Astrocyte (in vitro differentiated cells and primary cell): ENCODE results near the gene IGF2BP3. TPM values are rescaled to one million over a fixed set of nuclear protein-coding genes. Genes with fewer than 3 reads are reported as not detected.

Source experiments
- DNase-seq: peaks from one replicate; pipeline ENCODE4 v3.0.0-alpha.2; 2010; ENCODE audit warnings: low read depth
- FAIRE-seq: peaks from 2 replicates; lab custom pipeline; 2011; peaks lifted over from hg19 to GRCh38; lab: Jason Lieb, UNC
- H2AFZ ChIP-seq: 2 replicates; pipeline ENCODE4 v1.6.0; 2012; ENCODE audit warnings: low read depth, low read length, inconsistent platforms
- H3K27ac ChIP-seq: 2 replicates; pipeline ENCODE4 v1.5.1; 2011; ENCODE audit warnings: low read depth, low read length, inconsistent platforms
- H3K27me3 ChIP-seq: 2 replicates; pipeline ENCODE4 v1.6.0; 2011; ENCODE audit warnings: low read length, inconsistent platforms; ENCODE audit not compliant: insufficient read depth
- H3K36me3 ChIP-seq: 2 replicates; pipeline ENCODE4 v1.5.1; 2011; ENCODE audit warnings: low read length, inconsistent platforms; ENCODE audit not compliant: insufficient read depth
- H3K4me1 ChIP-seq: 2 replicates; pipeline ENCODE4 v1.5.1; 2011; ENCODE audit warnings: low read length, inconsistent platforms; ENCODE audit not compliant: insufficient read depth
- H3K4me2 ChIP-seq: 2 replicates; pipeline ENCODE4 v1.6.0; 2012; ENCODE audit warnings: low read length, inconsistent platforms
- H3K4me3 ChIP-seq: 2 replicates; pipeline ENCODE4 v1.5.1; 2011; ENCODE audit warnings: low read depth, mild to moderate bottlenecking, low read length, inconsistent platforms; ENCODE audit not compliant: insufficient read depth
- H3K79me2 ChIP-seq: 2 replicates; pipeline ENCODE4 v1.6.0; 2012; ENCODE audit warnings: mild to moderate bottlenecking, low read length, inconsistent platforms; ENCODE audit not compliant: insufficient read depth
- H3K9ac ChIP-seq: 2 replicates; pipeline ENCODE4 v1.6.0; 2012; ENCODE audit warnings: mild to moderate bottlenecking, low read length, inconsistent platforms
- H3K9me3 ChIP-seq: 2 replicates; pipeline ENCODE4 v1.5.1; 2012; ENCODE audit warnings: low read depth, mild to moderate bottlenecking, low read length, inconsistent platforms; ENCODE audit not compliant: insufficient read depth
- H4K20me1 ChIP-seq: 2 replicates; pipeline ENCODE4 v1.6.0; 2012; ENCODE audit warnings: low read length, inconsistent platforms; ENCODE audit not compliant: insufficient read depth
- H3K27ac Mint-ChIP-seq: one replicate; pipeline ENCODE4 v1.8.0; 2021; ENCODE audit warnings: mild to moderate bottlenecking, mixed read lengths; ENCODE audit not compliant: unreplicated experiment
- H3K27me3 Mint-ChIP-seq: one replicate; pipeline ENCODE4 v1.8.0; 2021; ENCODE audit warnings: low read depth, mixed read lengths; ENCODE audit not compliant: unreplicated experiment
- H3K36me3 Mint-ChIP-seq: one replicate; pipeline ENCODE4 v1.8.0; 2021; ENCODE audit warnings: low read depth, mixed read lengths; ENCODE audit not compliant: unreplicated experiment
- H3K4me1 Mint-ChIP-seq: one replicate; pipeline ENCODE4 v1.8.0; 2021; ENCODE audit warnings: low read depth, mixed read lengths; ENCODE audit not compliant: unreplicated experiment
- H3K4me3 Mint-ChIP-seq: one replicate; pipeline ENCODE4 v1.8.0; 2021; ENCODE audit warnings: mild to moderate bottlenecking, moderate library complexity, mixed read lengths; ENCODE audit not compliant: unreplicated experiment
- H3K9me3 Mint-ChIP-seq: one replicate; pipeline ENCODE4 v1.8.0; 2021; ENCODE audit warnings: mild to moderate bottlenecking, mixed read lengths; ENCODE audit not compliant: unreplicated experiment
- CTCF ChIP-seq: IDR thresholded peaks from 2 replicates; pipeline ENCODE4 v1.5.1; 2011; ENCODE audit warnings: low read depth, mild to moderate bottlenecking, inconsistent platforms, low read length, moderate library complexity; ENCODE audit not compliant: insufficient read depth
- EZH2 ChIP-seq: IDR thresholded peaks from 2 replicates; pipeline ENCODE4 v1.6.1; 2012; ENCODE audit warnings: mild to moderate bottlenecking, low read length, inconsistent platforms; ENCODE audit not compliant: insufficient read depth
- total RNA-seq: library from RNA; stranded (reverse); gene quantifications from 2 replicates; pipeline ENCODE4 v1.2.1, GENCODE V29; 2021

IGF2BP3 gene
- total RNA-seq, 1 donor from 2014 or later = 79.5 TPM

- Histone ChIP-seq H3K4me1 (no peaks in the 10 kb centered on the region), H3K79me2 (no peaks in the 10 kb centered on the region), H3K9ac (no peak overlapping the region), H3K27ac (no peak overlapping the region), H3K4me3 (no peak overlapping the region), H3K36me3 (no peaks in the 10 kb centered on the region), H2AFZ (no peak overlapping the region), H4K20me1 (no peaks in the 10 kb centered on the region), H3K27me3 (no peaks in the 10 kb centered on the region), H3K9me3 (no peaks in the 10 kb centered on the region), H3K4me2 (no peak overlapping the region)
- Mint-ChIP-seq H3K27me3 (no peaks in the 10 kb centered on the region), H3K4me3 (no peak overlapping the region), H3K9me3 (no peaks in the 10 kb centered on the region), H3K4me1 (peaks cover 2% of the 10 kb centered on the region), H3K27ac (no peak overlapping the region), H3K36me3 (no peaks in the 10 kb centered on the region)
- no peak for FAIRE-seq
- DNase-seq = no peak
- TF ChIP-seq EZH2 (no peak), CTCF (no peak)
These were observed 177.7 kb downstream of the IGF2BP3 start for GRCh38 chr7:23292623-23293022.

GRCh38 chr7:23291957-23292560, 178.2 kb downstream of the IGF2BP3 start:
- Histone ChIP-seq H3K27ac (no peak overlapping the region), H4K20me1 (no peaks in the 10 kb centered on the region), H3K4me2 (no peak overlapping the region), H3K36me3 (no peaks in the 10 kb centered on the region), H3K9ac (no peak overlapping the region), H3K79me2 (no peaks in the 10 kb centered on the region), H3K4me1 (no peaks in the 10 kb centered on the region), H2AFZ (no peak overlapping the region), H3K4me3 (no peak overlapping the region), H3K27me3 (no peaks in the 10 kb centered on the region), H3K9me3 (no peaks in the 10 kb centered on the region)
- no peaks in the 10 kb centered on the region for H3K27me3 Mint-ChIP-seq
- no peak overlapping the region for H3K27ac Mint-ChIP-seq
- DNase-seq (no peak), FAIRE-seq (no peak)
- TF ChIP-seq CTCF (no peak), EZH2 (no peak)
- no peak overlapping the region for H3K4me3 Mint-ChIP-seq
- H3K4me1 Mint-ChIP-seq = peaks cover 2% of the 10 kb centered on the region
- no peaks in the 10 kb centered on the region for H3K36me3 Mint-ChIP-seq
- H3K9me3 Mint-ChIP-seq = no peaks in the 10 kb centered on the region

- no peaks in the 10 kb centered on the region for H3K4me1 ChIP-seq
- H3K36me3 ChIP-seq = no peaks in the 10 kb centered on the region
- Mint-ChIP-seq H3K9me3 (no peaks in the 10 kb centered on the region), H3K27ac (no peak overlapping the region), H3K36me3 (no peaks in the 10 kb centered on the region), H3K4me3 (no peak overlapping the region), H3K4me1 (peaks cover 2% of the 10 kb centered on the region), H3K27me3 (no peaks in the 10 kb centered on the region)
- no peak for TF ChIP-seq EZH2
- no peak for TF ChIP-seq CTCF
- H3K9ac ChIP-seq = no peak overlapping the region
- no peak overlapping the region for H3K4me3 ChIP-seq
- no peaks in the 10 kb centered on the region for H3K79me2 ChIP-seq
- H3K27ac ChIP-seq = no peak overlapping the region
- H3K9me3 ChIP-seq = no peaks in the 10 kb centered on the region
- no peaks in the 10 kb centered on the region for H4K20me1 ChIP-seq
- DNase-seq (no peak), FAIRE-seq (no peak)
- no peak overlapping the region for H2AFZ ChIP-seq
- no peaks in the 10 kb centered on the region for H3K27me3 ChIP-seq
- H3K4me2 ChIP-seq = no peak overlapping the region
These were observed 179.3 kb downstream of the IGF2BP3 start for GRCh38 chr7:23290993-23291392.
